GM23338 (cell line): ENCODE data around the gene CEP19. TPM values are rescaled to one million over a fixed set of nuclear protein-coding genes. Genes with fewer than 3 reads are reported as not detected.

ENCODE experiments used
- CREB1 ChIP-seq: fragments of 250-450 bp; sonication (Bioruptor Pico); IDR thresholded peaks from 2 replicates; pipeline ENCODE4 v1.5.0; 2020; ENCODE audit warnings: low read depth, mild to moderate bottlenecking, moderate library complexity
- CTCF ChIP-seq, 2 experiments: fragments of 200-600 bp in 1 of 2; sonication (generic) in 1 of 2; conservative IDR thresholded peaks; 2 replicates each; pipeline versions ENCODE4 v1.5.1 to v1.6.1; 2016 to 2017; ENCODE audit warnings: antibody characterized with exemption in 2 of 2, low read depth in 2 of 2, mild to moderate bottlenecking in 2 of 2, moderate library complexity in 1 of 2
- EZH2 ChIP-seq: fragments of 200-600 bp; sonication (generic); IDR thresholded peaks from one replicate; pipeline ENCODE4 v1.8.0; 2017; ENCODE audit warnings: antibody characterized with exemption, mild to moderate bottlenecking, low read depth; ENCODE audit not compliant: unreplicated experiment
- JUNB ChIP-seq: IDR thresholded peaks from one replicate; pipeline ENCODE4 v1.6.1; 2016; ENCODE audit warnings: antibody characterized with exemption; ENCODE audit not compliant: unreplicated experiment
- STAT1 ChIP-seq: IDR thresholded peaks from one replicate; pipeline ENCODE4 v1.6.1; 2016; ENCODE audit warnings: antibody characterized with exemption; ENCODE audit not compliant: unreplicated experiment
- ZNF114 ChIP-seq: fragments of 250-450 bp; sonication (Bioruptor Pico); IDR thresholded peaks from 2 replicates; pipeline ENCODE4 v1.5.0; 2020; ENCODE audit warnings: mild to moderate bottlenecking, moderate library complexity
- ZNF331 ChIP-seq: fragments of 250-450 bp; sonication (Bioruptor Pico); IDR thresholded peaks from 2 replicates; pipeline ENCODE4 v1.5.0; 2020; ENCODE audit warnings: low read depth, mild to moderate bottlenecking, moderate library complexity
- ZNF462 ChIP-seq: fragments of 250-450 bp; sonication (Bioruptor Pico); IDR thresholded peaks from 2 replicates; pipeline ENCODE4 v1.5.0; 2020; ENCODE audit warnings: mild to moderate bottlenecking, moderate library complexity
- polyA plus RNA-seq: library from polyadenylated mRNA; unstranded; fragments of >200 nt; fragmentation: Nextera tagmentation; extraction: Ambion mirVana; gene quantifications from 2 replicates; pipeline ENCODE4 v1.2.1, GENCODE V29; 2016
- total RNA-seq: library from RNA; depleted of rRNA; stranded (reverse); fragments of >200 nt; shearing (Covaris generic); gene quantifications from 2 replicates; pipeline ENCODE4 v1.2.3, GENCODE V29; 2014

Gene CEP19
- total and polyA plus RNA-seq, 2 experiments from 2014 or later, result 1.6 to 2.5 TPM

GRCh38 chr3:196726788-196727675, 15.0 kb upstream of the CEP19 start (continued):
- TF ChIP-seq ZNF462, result no peak
- TF ChIP-seq STAT1, result no peak
- no peak for TF ChIP-seq CREB1 (CRISPR knock-in tag)
- no peak for TF ChIP-seq EZH2
- no peak for TF ChIP-seq CTCF (conservative IDR thresholded peaks at IDR 0.05; ENCODE audit: low read depth in 2 of 2)
- no peak for TF ChIP-seq JUNB
- no peak for TF ChIP-seq ZNF331 (CRISPR knock-in tag)
- no peak for TF ChIP-seq ZNF114
